OCI-LY1 (cell line): ENCODE data around the gene CLTC.

Experiments
- EZH2 ChIP-seq: fragments of 200-600 bp; sonication (generic), shearing (Covaris generic); IDR thresholded peaks from 2 replicates; pipeline ENCODE4 v1.8.0; 2017; ENCODE audit warnings: borderline replicate concordance, mixed run types, mild to moderate bottlenecking, antibody characterized with exemption, low read length, moderate library complexity, mixed read lengths
- TF ChIP-seq, protein P1 (sequence below): fragments of 200-600 bp; sonication (generic), shearing (Covaris generic); IDR thresholded peaks from 2 replicates; pipeline ENCODE4 v1.5.1; 2017; ENCODE audit warnings: mild to moderate bottlenecking, antibody characterized with exemption, low read length, moderate library complexity, mixed read lengths

DNA sequence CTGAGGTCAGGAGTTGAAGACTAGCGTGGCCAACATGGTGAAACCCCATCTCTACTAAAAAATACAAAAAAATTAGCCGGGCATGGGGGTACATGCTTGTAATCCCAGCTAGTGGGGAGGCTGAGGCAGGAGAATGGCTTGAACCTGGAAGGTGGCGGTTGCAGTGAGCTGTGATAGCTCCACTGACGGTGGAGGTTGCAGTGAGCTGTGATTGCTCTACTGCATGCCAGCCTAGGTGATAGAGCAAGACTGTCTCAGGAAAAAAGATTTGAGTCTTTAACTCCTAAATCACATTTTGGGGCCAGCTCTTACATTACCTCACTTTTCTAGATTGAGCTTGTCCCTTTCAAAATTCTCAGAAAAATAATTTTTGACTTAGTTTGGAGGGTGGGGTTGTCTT, 102.9 kb downstream of the CLTC start:
- TF ChIP-seq, protein P1, sequence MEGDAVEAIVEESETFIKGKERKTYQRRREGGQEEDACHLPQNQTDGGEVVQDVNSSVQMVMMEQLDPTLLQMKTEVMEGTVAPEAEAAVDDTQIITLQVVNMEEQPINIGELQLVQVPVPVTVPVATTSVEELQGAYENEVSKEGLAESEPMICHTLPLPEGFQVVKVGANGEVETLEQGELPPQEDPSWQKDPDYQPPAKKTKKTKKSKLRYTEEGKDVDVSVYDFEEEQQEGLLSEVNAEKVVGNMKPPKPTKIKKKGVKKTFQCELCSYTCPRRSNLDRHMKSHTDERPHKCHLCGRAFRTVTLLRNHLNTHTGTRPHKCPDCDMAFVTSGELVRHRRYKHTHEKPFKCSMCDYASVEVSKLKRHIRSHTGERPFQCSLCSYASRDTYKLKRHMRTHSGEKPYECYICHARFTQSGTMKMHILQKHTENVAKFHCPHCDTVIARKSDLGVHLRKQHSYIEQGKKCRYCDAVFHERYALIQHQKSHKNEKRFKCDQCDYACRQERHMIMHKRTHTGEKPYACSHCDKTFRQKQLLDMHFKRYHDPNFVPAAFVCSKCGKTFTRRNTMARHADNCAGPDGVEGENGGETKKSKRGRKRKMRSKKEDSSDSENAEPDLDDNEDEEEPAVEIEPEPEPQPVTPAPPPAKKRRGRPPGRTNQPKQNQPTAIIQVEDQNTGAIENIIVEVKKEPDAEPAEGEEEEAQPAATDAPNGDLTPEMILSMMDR: no peak
- no peak for TF ChIP-seq EZH2
